ENCODE data around the gene NF1.
A peak's percentile ranks its signal among the peaks of the same experiment; 100 is the strongest.
"Not testable (repeated sequence)": the region's sequence is repeated elsewhere in the genome, so short reads cannot be mapped to it uniquely, and the experiment has no call there.

Gene NF1

DNA sequence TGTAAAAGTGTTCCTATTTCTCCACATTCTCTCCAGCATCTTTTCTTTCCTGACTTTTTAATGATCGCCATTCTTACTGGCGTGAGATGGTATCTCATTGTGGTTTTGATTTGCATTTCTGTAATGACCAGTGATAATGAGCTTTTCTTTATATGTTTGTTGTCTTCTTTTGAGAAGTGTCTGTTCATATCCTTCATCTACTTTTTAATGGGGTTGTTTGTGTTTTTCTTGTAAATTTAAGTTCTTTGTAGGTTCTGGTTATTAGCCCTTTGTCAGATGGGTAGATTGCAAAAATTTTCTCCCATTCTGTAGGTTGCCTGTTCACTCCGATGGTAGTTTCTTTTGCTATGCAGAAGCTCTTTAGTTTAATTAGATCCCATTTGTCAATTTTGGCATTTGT, 81.4 kb downstream of the NF1 start:
- DNase-seq (ENCODE audit: low read depth, low spot score), result not testable (repeated sequence)

GRCh38 chr17:31178951-31179350, 84.2 kb downstream of the NF1 start:
- DNase-seq (ENCODE audit: low read depth, low spot score), result not testable (repeated sequence)

- DNase-seq (ENCODE audit: low read depth, low spot score), result no peak
Measured at GRCh38 chr17:31195305-31195704, 100.5 kb downstream of the NF1 start.

DNA sequence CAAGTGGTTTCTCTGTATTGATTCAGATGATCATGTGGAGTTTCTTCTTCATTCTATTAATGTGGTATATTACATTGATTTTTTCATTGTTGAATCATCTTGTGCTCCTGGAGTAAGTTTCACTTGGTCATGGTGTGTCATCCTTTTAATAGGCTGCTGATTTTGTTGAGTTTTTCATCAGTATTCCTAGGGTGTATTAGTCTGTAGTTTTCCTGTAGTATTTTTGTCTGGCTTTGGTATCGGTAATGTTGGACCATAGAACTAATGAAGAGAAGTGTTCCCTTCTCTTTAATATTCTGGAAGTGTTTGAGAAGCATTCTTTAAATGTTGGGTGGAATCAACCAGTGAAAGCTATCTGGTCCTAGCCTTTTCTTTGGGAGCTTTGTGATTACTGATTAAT, 103.2 kb downstream of the NF1 start:
- no peak for DNase-seq (ENCODE audit: low read depth, low spot score)

GRCh38 chr17:31198666-31199065, 103.9 kb downstream of the NF1 start:
- DNase-seq (ENCODE audit: low read depth, low spot score), result not testable (repeated sequence)

DNA sequence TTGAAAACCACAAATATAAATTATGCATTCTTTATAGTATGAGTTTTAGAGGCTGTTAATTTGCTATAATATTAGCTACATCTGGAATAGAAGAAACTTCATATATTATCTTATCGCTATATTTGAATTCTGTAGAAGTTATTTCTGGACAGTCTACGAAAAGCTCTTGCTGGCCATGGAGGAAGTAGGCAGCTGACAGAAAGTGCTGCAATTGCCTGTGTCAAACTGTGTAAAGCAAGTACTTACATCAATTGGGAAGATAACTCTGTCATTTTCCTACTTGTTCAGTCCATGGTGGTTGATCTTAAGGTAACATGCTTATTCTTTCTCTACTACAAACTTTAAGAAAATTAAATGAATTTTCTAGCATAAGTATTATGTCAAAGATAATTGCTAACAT, 105.5 kb downstream of the NF1 start:
- no peak for DNase-seq (ENCODE audit: low read depth, low spot score)

DNA sequence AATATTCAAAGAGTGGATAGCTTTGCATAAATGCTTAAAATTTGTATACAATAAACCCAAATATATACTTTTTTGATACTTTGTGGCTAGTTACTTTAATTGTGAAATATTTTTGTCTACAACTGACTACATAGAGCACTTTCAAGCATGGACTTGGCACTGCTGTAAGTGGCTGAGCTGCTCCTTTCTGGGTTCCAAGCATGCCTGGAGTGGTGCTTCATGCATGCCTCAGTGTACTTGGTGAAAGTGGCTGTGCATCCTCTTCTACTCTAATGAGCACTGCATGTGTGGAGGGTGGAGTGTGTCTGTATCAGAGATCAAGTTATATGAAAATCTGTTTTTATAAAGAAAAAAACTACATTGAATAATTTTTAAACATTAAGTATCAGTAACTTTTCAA, 108.2 kb downstream of the NF1 start:
- no peak for DNase-seq (ENCODE audit: low read depth, low spot score)

- no peak for DNase-seq (ENCODE audit: low read depth, low spot score)
Measured at GRCh38 chr17:31211352-31212012, 116.7 kb downstream of the NF1 start.

GRCh38 chr17:31216031-31216751, 121.4 kb downstream of the NF1 start:
- peak; percentile 43 for DNase-seq (ENCODE audit: low read depth, low spot score)

DNA sequence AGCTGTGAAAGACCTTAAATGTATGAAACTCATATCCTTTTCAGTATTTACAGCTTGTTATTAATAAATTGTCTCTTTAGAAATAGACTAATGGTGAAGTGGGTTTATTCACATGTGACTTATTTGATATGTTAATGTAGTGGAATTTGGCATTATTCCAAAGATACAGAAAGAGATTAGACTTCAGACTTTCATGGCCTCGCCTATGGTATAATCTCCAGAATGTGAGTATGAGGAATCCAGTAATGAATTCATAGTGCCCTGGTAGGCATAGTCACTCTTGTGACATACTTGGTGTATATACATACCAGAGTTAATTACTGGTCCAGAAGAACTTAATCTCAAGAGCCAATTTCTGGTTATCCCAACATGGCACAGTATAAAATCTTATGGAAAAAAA, 129.6 kb downstream of the NF1 start:
- DNase-seq (ENCODE audit: low read depth, low spot score), result no peak

GRCh38 chr17:31225831-31226230, 131.1 kb downstream of the NF1 start:
- DNase-seq (ENCODE audit: low read depth, low spot score), result no peak

- DNase-seq (ENCODE audit: low read depth, low spot score), result no peak
Measured at GRCh38 chr17:31226373-31226772, 131.6 kb downstream of the NF1 start.

DNA sequence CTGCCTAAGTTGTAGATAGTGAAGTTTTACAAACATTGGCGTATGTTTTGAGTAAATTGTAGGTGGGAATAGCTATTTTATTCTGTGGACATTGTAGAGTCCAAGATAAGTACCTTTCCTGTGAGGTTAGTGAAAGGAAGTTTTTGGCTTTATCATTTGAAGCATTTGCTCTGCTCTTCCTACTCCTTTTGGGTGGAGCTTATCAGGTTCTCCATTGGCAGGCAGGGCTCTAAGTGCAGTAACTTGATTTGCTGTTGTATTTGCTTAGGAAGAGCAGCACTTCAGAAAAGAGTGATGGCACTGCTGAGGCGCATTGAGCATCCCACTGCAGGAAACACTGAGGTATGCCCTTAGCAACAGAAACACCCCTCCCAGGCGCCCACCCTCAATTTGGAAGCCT, 132.2 kb downstream of the NF1 start:
- no peak for DNase-seq (ENCODE audit: low read depth, low spot score)

DNA sequence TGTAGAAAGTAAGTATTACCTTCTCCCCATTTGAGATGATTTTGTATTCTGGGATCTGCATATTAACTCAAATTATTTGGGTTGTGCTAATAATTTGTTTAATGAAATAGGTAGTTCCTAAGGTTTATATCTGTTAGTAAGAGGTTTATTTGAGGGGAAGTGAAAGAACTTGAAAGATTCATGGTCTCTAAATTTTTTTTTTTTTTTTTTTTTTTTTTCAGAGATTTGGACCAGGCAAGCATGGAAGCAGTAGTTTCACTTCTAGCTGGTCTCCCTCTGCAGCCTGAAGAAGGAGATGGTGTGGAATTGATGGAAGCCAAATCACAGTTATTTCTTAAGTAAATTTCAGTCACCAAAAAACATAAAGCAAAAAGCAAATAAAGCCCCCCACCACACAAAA, 137.1 kb downstream of the NF1 start:
- no peak for DNase-seq (ENCODE audit: low read depth, low spot score)

DNA sequence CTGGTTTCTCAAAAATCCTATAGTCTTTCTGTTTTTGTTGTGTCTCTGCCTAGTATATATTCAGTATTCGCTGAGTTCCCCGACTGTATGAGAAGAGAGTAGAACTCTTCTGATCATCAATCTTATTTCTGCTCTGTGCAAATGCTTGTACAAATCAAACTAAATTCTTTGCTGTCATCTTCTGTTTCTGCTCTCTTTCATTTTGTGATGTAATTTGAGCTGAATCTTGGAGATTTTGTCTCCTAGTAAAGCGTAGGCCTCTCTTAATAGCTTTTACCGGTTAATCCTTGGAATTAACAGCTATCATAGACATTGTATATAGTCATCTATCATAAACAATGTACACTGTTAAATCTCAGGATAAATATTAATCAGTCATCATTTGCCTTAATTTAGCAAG, 140.3 kb downstream of the NF1 start:
- DNase-seq (ENCODE audit: low read depth, low spot score), result no peak

DNA sequence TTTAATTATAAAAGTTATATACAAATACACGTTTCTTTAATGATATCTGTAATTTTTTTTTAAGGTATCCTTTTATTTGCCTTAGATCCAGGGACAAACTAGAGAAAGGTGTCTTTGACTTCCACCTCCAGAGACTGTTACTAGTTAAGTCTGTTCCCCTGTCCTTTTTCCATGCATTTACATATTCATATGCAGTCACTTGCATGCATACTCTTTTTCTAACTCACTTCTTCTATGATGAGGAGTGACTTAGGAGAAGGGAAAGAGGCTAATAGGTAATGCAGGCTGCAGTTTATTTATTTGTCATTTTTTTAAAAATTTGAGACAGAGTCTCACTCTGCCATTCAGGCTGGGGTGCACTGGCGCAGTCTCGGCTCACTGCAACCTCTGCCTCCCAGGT, 141.4 kb downstream of the NF1 start:
- DNase-seq (ENCODE audit: low read depth, low spot score), result no peak

GRCh38 chr17:31236712-31237111, 141.9 kb downstream of the NF1 start:
- no peak for DNase-seq (ENCODE audit: low read depth, low spot score)

- no peak for DNase-seq (ENCODE audit: low read depth, low spot score)
Measured at GRCh38 chr17:31241116-31241515, 146.3 kb downstream of the NF1 start.

DNA sequence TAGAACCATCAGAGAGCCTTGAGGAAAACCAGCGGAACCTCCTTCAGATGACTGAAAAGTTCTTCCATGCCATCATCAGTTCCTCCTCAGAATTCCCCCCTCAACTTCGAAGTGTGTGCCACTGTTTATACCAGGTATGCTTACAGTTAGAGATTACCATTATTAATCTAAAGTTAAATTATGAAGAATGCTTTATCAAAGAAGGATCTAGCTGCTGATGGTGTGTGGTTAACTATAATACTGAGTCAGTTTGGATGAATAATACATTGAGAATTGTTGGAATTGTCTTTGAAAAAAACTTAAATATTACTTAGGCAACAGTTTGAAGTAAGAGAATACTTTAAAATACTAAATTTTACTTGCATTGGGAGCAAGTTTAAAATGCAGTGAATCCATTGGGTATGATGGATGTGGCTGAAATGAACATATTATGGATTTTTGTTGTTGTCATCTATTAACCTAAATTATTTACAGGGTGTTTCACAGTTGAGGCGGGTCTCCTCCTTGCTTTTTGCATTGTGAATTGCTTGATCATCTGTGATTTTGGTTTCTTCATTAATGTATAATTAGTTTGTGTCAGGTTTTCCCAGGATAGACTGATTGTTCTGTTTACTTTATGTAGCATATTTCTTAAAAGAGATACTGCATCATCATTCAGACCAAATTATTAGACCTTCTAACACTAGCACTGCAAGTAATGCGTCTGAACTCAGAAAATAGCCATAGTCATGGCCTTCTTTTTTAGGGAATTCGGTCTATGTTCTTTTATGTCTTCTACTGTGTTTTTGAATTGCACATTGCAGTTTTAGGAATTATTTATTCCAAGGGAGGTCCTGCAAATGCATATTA, 154.4 kb downstream of the NF1 start:
- DNase-seq (ENCODE audit: low read depth, low spot score), result no peak

- no peak for DNase-seq (ENCODE audit: low read depth, low spot score)
Measured at GRCh38 chr17:31249835-31250141, 155.0 kb downstream of the NF1 start.

- DNase-seq (ENCODE audit: low read depth, low spot score), result no peak
Measured at GRCh38 chr17:31250229-31250628, 155.5 kb downstream of the NF1 start.

GRCh38 chr17:31251105-31251969, 156.6 kb downstream of the NF1 start:
- DNase-seq (ENCODE audit: low read depth, low spot score), result no peak
